KOPT-K1 (cell line): ENCODE results near the gene ARFIP2.
"Not testable (repeated sequence)": the region's sequence is repeated elsewhere in the genome, so short reads cannot be mapped to it uniquely, and the experiment has no call there.

Source experiments
- H3K27ac ChIP-seq: fragments of 200-600 bp; sonication (generic); 2 replicates; pipeline ENCODE4 v1.5.1; 2016; ENCODE audit warnings: antibody characterized with exemption, mild to moderate bottlenecking, low read depth, low read length; ENCODE audit not compliant: poor library complexity, severe bottlenecking
- H3K36me3 ChIP-seq: fragments of 200-600 bp; sonication (generic); 2 replicates; pipeline ENCODE4 v1.5.1; 2017; ENCODE audit warnings: antibody characterized with exemption, mild to moderate bottlenecking, low read length, moderate library complexity; ENCODE audit not compliant: insufficient read depth
- H3K9me3 ChIP-seq: fragments of 200-600 bp; sonication (generic); 2 replicates; pipeline ENCODE4 v1.5.1; 2017; ENCODE audit warnings: antibody characterized with exemption, low read length, mild to moderate bottlenecking; ENCODE audit not compliant: insufficient read depth, poor library complexity, severe bottlenecking

Gene ARFIP2, protein sequence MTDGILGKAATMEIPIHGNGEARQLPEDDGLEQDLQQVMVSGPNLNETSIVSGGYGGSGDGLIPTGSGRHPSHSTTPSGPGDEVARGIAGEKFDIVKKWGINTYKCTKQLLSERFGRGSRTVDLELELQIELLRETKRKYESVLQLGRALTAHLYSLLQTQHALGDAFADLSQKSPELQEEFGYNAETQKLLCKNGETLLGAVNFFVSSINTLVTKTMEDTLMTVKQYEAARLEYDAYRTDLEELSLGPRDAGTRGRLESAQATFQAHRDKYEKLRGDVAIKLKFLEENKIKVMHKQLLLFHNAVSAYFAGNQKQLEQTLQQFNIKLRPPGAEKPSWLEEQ

GRCh38 chr11:6481012-6481923 lies at the start of gene ARFIP2, which contains the start of gene TIMM10B:
Gene ARFIP2, minus strand, starts transcription at chr11:6481331. Its CDS starts 910 bp downstream, at chr11:6480421.
Gene TIMM10B, plus strand, starts transcription at chr11:6481501. Its CDS starts 16 bp downstream, at chr11:6481517.
- Histone ChIP-seq H3K36me3 (peaks cover 76% of the 10 kb centered on the region), H3K27ac (peak within 1 kb of the TSS; percentile 82)

DNA sequence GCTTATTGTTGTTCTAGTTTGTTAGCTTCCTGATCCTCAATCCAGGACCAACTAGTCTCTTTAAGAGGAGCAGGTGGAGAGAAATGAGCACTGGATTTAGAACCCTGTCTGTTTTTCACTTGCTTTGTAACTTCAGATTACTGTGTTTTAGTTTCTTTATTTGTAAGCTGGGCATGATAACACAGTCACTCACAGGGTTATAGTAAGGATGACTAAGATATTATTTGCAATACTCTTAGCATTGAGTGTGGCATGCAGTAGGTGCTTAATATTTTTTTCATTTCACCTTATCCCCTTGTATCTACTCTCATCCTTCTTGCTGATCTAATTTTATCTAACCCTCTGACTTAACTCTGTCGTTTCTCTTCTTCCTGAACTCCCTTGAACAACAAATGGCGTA lies 49.7 kb upstream of the ARFIP2 start:
- no peak overlapping the region for H3K27ac ChIP-seq
- no peaks in the 10 kb centered on the region for H3K9me3 ChIP-seq
- H3K36me3 ChIP-seq: peaks cover 13% of the 10 kb centered on the region; the same call in 1 of the 2 replicates

More at GRCh38 chr11:6481012-6481923, at the start of gene ARFIP2, which contains the start of gene TIMM10B:
- no peaks in the 10 kb centered on the region for H3K9me3 ChIP-seq

DNA sequence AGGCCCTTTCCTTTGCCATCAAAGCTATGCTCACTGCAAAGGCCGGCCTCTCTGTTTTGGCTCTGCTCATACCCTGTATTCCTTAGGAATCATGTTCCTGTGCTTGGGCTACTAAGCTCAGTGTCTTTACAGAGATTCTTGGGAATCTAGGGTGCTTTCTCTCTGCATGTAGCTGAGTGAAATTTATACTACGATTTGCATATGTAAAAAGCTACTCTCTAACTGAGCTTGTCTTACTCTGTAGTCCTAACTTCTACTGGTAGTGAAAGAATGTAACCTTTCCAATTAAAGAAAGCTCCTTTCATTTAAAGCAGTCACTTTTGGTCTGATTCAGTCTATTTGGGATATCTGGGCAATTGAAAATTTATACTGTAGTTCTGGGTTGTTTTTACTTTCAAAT lies 48.1 kb upstream of the ARFIP2 start:
- Histone ChIP-seq H3K9me3 (no peaks in the 10 kb centered on the region), H3K36me3 (peaks cover 13% of the 10 kb centered on the region; the same call in 1 of the 2 replicates), H3K27ac (no peak overlapping the region)

DNA sequence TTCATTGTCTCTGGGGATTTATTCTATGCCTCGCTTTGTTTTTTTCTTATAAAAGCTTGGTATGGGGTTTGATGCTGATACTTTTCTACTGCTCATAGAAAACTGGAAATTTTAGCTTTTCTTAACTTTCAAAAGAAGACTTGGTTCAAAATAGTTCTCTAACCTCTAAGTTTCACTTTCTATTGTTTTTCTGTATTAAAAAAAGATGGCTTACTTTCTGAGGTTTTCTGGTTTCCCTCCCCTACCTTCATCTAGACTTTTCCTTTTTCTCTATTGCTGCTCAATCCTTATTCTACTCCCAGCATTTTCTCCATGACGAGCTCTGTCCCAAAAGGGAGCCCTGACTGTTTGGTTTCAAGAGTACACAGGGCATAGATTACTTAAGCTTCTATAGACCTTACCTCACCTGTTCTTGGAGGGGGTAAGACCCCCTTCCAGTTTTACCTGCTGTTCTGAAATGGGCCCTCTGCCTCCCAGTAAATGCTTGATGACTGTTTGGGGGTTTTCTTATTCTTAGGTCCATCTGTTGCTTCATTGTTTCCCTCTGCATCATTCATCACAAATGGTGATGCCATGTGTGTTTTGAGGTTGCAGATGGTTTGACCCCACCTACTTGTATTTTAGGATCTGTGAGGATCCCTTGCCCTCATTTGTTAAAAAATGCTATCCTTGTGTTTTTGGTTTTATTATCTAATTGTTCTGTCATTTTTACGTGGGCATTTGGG lies 45.4 kb upstream of the ARFIP2 start:
- H3K9me3 ChIP-seq: no peaks in the 10 kb centered on the region
- 0 out of 2 replicates have a peak, but pooled peaks cover 6% of the 10 kb centered on the region for H3K36me3 ChIP-seq
- peak overlapping the region; percentile 43 for H3K27ac ChIP-seq

DNA sequence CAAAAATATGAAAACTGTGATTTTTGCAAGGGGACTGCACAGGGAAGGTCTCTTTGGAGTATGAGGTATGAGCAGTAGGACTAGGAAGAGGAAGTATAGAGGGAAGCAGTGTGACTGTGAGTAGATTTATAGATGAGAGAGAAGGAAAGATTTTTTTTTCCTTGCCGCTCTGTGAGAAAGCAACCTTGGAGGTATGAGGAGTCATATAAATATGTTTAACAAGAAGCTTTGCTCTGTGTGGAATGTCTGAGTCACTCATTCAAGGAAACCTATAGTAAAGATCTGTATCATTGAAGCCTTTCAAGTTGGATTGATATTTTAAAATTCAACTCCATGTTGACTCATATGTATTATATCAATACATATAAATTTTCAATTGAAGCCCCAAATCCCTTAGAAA lies 42.1 kb upstream of the ARFIP2 start:
- H3K27ac ChIP-seq: no peak overlapping the region
- no peaks in the 10 kb centered on the region for H3K9me3 ChIP-seq
- peaks cover 15% of the 10 kb centered on the region for H3K36me3 ChIP-seq

DNA sequence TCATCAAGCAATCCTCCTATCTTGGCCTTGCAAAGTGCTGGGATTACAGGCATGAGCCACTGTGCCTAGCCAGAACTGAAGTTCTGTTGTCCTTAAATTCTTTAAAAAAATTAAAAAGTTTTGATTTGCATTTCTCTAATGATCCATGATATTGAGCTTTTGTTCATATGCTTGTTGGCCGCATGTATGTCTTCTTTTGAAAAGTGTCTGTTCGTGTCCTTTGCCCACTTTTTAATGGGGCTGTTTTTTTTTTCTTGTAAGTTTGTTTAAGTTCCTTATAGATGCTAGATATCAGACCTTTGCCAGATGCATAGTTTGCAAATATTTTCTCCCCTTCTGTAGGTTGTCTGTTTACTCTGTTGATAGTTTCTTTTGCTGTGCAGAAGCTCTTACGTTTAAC lies 40.8 kb upstream of the ARFIP2 start:
- not testable (repeated sequence) for H3K27ac ChIP-seq, H3K9me3 ChIP-seq
- peaks cover 16% of the 10 kb centered on the region for H3K36me3 ChIP-seq

DNA sequence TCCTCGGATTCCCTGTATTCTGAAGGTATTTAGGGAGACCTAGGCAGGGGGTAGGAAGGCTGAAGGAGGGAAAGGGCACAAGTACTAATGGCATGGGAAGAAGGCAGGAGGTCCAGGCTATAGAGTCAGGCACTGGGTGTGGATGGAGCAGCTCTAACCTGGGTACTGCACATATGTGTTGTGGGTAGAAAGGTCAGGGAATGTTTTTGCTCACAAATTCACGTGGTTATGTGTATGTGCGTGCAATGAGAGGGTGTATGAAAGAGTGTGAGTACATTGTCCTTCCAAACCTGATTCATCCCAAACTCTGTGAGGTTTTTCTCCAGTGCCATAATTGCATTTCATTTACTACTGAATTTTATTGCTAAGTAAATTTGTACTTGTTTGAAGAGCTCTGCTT lies 39.1 kb upstream of the ARFIP2 start:
- Histone ChIP-seq H3K36me3 (peaks cover 16% of the 10 kb centered on the region), H3K9me3 (no peaks in the 10 kb centered on the region), H3K27ac (no peak overlapping the region)

DNA sequence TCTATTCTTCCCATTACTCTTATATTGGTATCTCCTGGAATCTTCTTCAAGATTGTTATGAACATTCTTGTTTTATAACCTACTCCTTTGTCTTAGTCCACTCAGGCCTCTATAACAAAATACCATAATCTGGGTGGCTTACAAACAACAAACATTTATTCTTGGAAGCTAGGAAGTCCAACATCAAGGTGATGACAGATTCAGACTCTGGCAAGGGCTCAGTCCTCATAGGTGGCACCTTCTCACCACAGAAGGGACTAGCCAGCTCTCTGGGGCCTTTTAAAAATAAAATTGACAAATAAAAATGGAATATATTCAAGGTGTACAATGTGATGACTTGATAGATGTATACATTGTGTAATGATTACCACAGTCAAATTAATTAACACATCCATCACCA lies 35.7 kb upstream of the ARFIP2 start:
- Histone ChIP-seq H3K9me3 (no peaks in the 10 kb centered on the region), H3K36me3 (peaks cover 27% of the 10 kb centered on the region), H3K27ac (no peak overlapping the region)

DNA sequence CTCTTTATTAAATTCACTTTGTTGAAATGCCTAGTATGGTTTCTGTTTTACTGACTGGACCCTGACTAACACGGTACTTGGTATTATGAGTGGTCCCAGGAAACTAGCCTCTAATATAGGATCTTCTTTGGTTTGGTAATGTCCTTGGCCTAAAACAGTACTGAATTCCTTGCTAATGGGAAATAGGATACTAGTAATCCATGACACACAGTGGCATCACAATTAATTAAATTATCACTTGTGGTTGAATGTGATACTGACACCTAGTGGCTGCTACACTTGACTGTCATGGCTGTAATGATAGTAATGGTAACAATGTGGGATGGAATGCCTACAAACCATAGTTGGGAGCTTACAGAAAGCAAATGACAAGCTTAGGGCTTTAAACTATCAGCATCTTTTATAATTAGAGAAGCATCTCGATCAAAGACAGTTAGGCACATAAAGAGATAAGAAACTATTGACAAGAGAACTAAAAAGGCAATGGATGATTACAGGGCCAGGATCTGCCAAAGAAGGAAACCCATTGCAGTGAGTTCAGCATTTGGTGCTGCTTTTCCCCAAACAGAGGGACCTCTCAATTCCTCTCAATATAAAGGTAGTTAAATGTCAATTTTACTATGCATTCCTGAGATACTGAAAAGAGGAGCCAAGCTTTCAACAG lies 24.6 kb upstream of the ARFIP2 start:
- H3K9me3 ChIP-seq: no peaks in the 10 kb centered on the region
- peaks cover 29% of the 10 kb centered on the region for H3K36me3 ChIP-seq
- H3K27ac ChIP-seq: no peak overlapping the region

- H3K9me3 ChIP-seq: no peaks in the 10 kb centered on the region
- H3K36me3 ChIP-seq: peaks cover 37% of the 10 kb centered on the region
- H3K27ac ChIP-seq: no peak overlapping the region
Observed at GRCh38 chr11:6504166-6504565, 23.0 kb upstream of the ARFIP2 start.

DNA sequence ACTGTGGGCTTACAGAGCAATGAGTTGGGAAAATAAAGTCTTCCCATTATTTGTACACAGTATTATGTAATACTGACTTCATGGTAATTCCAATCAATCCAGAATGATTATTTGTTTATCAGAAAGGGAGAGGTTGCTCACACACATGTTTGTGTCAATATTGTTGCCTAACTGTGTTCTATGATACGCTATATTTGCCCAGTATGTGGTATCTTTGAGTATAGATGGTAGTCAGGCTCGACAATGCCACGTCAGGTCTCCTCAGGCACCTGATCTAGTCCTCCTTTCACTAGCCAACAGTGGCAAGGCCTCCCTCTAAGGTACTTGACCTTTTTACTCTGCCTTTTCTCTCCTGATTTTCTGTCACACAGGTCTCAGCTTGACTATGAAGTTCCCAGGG lies 21.3 kb upstream of the ARFIP2 start:
- Histone ChIP-seq H3K36me3 (peaks cover 53% of the 10 kb centered on the region), H3K9me3 (no peaks in the 10 kb centered on the region), H3K27ac (no peak overlapping the region)

- H3K36me3 ChIP-seq: peaks cover 62% of the 10 kb centered on the region
Observed at GRCh38 chr11:6498544-6498943, 17.4 kb upstream of the ARFIP2 start.

DNA sequence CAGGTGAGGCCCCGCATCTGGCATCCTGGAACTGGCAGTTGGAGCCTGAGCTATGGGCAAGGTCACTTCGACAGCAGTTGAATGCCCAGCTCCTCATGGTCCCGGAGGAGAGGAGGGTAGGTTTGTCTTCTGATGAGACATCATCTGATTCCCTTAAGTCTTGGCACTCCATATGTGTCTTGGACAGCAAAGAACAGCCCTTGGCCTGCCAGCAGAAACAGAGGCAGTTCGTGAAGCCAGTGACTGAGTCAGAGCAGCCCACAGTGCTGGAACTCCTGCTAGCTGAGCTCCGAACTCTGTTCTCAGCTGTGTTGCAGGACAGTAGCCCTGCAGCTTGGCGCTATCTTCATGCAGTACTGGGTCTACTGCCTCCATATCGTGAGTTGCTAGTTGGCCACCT lies 17.0 kb upstream of the ARFIP2 start:
- peaks cover 62% of the 10 kb centered on the region for H3K36me3 ChIP-seq
- H3K27ac ChIP-seq: no peak overlapping the region
- no peaks in the 10 kb centered on the region for H3K9me3 ChIP-seq

More at GRCh38 chr11:6498544-6498943, 17.4 kb upstream of the ARFIP2 start:
- Histone ChIP-seq H3K9me3 (no peaks in the 10 kb centered on the region), H3K27ac (no peak overlapping the region)

- Histone ChIP-seq H3K27ac (no peak within 1 kb of the TSS), H3K36me3 (peaks cover 61% of the 10 kb centered on the region), H3K9me3 (no peaks in the 10 kb centered on the region)
Observed at GRCh38 chr11:6497069-6497839, 16.1 kb upstream of the ARFIP2 start, which contains the start of gene DNHD1. Gene DNHD1, plus strand, starts transcription at chr11:6497280. Its CDS starts 936 bp downstream, at chr11:6498216.
